NCI-H345 treated with DMSO at 0.1 percent for 48 hours (cell line): ENCODE results near the gene PLA2G3.
"Not testable (repeated sequence)": the region's sequence is repeated elsewhere in the genome, so short reads cannot be mapped to it uniquely, and the experiment has no call there.

ENCODE experiments used
- DNase-seq: peaks from one replicate; lab custom pipeline; 2025; ENCODE audit not compliant: unreplicated experiment; lab: John Stamatoyannopoulos, UW

Gene PLA2G3

DNA sequence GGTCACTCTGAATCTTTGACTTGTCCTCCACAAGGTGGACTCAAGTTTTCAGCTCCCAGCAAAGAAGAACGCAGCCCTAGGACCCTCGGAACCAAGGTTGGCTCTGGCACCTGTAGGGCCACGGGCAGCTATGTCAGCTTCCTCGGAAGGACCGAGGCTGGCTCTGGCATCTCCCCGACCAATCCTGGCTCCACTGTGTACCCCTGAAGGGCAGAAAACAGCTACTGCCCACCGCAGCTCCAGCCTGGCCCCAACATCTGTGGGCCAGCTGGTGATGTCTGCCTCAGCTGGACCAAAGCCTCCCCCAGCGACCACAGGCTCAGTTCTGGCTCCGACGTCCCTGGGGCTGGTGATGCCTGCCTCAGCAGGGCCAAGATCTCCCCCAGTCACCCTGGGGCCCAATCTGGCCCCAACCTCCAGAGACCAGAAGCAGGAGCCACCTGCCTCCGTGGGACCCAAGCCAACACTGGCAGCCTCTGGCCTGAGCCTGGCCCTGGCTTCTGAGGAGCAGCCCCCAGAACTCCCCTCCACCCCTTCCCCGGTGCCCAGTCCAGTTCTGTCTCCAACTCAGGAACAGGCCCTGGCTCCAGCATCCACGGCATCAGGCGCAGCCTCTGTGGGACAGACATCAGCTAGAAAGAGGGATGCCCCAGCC lies 15.4 kb downstream of the PLA2G3 start:
- DNase-seq, result no peak

GRCh38 chr22:31124290-31124689 lies 16.0 kb downstream of the PLA2G3 start:
- DNase-seq, result no peak

DNA sequence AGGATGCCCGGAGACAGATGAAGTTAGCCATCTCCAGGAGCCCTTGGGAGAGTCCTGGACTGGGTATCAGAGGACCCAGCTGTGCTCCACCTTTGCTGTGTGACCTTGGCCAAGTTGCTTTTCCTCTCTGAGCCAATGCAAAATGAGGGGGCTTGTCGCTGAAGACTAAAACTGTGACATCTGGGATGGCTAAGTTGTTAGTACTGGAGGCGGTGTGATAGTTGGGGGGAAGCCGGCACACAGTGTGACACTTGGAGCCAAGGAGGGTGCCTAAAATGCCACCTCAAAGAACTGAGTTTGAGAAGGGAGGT lies 17.1 kb downstream of the PLA2G3 start:
- no peak for DNase-seq

DNA sequence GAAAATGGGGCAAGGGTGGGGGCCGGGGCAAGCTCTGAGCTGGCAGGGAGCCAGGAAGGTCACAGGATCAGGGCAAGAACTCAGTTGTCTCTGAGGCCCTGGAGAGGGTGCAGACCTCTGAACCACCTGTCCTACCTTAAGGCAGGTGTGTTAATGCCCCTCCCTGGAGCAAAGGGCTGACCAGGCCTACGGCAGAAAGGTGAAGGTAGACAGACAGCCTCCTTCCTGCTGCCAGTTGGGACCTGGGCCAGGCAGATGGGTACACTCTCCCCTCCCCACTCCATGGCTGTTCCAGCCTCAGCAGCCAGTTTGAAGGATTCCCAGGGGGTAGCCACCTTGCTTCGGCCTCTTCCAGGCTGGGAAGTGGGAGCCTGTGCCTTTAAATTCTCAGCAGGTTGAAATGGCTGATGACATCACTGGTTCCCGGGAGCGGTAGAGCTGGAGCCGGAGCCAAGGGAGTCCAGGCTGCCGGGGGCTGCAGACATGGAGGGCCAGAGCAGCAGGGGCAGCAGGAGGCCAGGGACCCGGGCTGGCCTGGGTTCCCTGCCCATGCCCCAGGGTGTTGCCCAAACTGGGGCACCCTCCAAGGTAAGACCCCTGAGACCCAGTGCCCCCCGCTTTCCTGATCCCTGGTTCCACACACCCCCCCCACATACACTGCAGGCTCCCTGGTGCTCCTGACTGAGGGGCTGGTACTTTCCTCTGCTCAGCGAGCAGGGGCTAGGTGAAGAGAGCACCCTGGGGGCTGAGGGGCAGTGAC lies 17.6 kb downstream of the PLA2G3 start, which contains the start of gene INPP5J:
INPP5J (plus strand) TSS at position 435 of the 760 bp plus-strand sequence; CDS start at position 484, 49 bp downstream.
- DNase-seq, result no peak

- DNase-seq, result no peak
Observed at GRCh38 chr22:31122196-31122531, 18.1 kb downstream of the PLA2G3 start.

- DNase-seq, result no peak
Observed at GRCh38 chr22:31121403-31121802, 18.9 kb downstream of the PLA2G3 start.

GRCh38 chr22:31120642-31121041 lies 19.7 kb downstream of the PLA2G3 start:
- DNase-seq, result no peak

DNA sequence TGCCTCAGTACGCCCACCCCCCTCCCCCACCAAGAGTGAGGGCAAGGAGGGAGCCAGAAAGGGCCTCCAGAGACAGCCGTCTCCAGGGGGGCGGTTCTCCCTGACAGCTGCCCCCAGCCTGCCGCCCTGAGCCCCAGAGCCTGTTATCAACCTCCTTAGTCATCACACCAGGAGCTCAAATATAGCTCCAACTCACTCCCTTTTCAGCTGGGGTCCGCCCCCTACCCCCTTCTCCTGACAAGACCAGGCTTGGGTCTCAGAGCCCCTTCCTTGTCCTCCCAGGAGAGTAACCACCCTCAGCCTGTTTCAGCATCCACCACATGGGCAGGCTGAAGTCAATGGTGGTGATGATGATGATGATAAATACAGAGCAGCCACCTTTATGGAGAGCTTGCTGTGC lies 20.1 kb downstream of the PLA2G3 start:
- DNase-seq, result no peak

DNA sequence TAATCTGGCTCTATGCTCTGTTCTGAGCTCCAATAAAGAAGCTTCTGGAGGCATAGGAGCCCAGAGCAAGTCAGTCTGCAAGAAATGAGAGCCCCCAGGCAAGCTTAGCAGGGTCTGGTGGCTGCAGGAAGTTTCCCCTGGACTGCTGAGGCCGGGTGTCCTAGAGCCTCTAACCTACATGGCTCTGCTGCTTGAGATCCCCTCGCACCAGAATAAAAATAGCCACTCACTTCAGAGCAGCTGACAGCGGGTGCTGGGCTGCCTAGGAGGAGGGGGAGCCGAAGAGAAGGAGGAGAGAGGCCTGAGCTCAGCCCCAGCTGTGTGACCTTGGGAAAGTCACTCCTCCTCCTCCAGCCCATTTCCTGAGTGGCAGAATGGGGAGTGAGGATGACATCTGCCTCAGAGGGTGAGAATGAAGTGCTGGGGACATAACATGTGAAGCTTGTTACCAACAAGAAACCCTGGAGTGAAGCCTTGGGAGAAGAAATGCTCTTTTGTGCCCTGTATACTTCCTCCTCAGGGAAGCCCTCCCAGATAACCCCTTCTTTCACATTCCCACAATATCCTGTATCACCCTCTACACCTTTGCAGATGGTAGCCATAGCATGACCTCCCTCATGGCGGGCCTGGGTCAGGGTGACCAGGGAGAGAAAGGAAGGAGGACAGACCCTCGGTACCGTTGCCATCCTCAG lies 21.1 kb downstream of the PLA2G3 start:
- no peak for DNase-seq

- no peak for DNase-seq
Observed at GRCh38 chr22:31118046-31118820, 22.1 kb downstream of the PLA2G3 start.

DNA sequence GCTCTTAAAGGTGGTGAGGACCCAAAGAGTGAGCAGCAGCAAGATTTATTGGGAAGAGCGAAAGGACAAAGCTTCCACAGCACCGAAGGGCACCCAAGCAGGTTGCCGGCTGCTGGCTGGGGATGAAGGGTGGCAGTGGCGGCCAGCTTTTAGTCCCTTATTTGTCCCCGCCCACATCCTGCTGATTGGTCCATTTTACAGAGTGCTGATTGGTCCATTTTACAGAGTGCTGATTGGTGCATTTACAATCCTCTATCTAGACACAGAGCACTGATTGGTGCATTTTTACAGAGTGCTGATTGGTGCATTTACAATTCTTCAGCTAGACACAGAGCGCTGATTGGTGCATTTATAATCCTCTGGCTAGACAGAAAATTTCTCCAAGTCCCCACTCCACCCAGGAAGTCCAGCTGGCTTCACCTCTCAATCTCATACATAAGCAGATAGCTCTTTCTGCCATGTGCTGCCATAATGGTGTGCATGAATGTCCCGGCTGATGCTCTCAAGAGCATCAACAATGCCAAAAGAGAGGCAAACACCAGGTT lies 27.7 kb downstream of the PLA2G3 start:
- DNase-seq, result not testable (repeated sequence)

- DNase-seq, result no peak
Observed at GRCh38 chr22:31107894-31108218, 32.5 kb downstream of the PLA2G3 start.

- peak; percentile 46 for DNase-seq
Observed at GRCh38 chr22:31107178-31107893, 33.0 kb downstream of the PLA2G3 start, which contains the start of gene SELENOM. SELENOM (minus strand) TSS chr22:31107568; CDS start chr22:31107505, 63 bp downstream.

DNA sequence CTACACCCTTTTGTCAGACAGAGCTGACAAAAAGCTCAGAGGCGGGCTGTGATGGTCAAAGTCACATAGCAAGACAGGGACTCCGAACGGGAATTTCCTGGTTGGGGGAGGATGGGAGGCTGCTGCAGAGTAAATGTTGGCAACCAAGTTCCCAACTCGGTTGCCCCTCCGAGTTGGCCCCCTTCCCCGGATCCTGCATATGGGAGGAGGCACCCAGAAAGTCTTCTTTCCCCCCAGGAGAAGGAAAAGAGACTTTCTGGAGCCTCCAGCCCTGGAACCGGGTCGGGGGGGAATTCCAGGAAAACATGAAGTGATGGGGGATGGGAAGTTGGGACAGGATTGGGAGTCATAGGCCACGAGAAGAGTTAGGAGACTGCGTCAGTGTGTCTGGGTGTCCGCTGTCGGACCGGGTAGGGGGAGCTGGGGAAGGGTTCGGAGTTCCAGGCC lies 33.6 kb downstream of the PLA2G3 start:
- DNase-seq, result no peak

- no peak for DNase-seq
Observed at GRCh38 chr22:31106001-31106571, 34.2 kb downstream of the PLA2G3 start.

DNA sequence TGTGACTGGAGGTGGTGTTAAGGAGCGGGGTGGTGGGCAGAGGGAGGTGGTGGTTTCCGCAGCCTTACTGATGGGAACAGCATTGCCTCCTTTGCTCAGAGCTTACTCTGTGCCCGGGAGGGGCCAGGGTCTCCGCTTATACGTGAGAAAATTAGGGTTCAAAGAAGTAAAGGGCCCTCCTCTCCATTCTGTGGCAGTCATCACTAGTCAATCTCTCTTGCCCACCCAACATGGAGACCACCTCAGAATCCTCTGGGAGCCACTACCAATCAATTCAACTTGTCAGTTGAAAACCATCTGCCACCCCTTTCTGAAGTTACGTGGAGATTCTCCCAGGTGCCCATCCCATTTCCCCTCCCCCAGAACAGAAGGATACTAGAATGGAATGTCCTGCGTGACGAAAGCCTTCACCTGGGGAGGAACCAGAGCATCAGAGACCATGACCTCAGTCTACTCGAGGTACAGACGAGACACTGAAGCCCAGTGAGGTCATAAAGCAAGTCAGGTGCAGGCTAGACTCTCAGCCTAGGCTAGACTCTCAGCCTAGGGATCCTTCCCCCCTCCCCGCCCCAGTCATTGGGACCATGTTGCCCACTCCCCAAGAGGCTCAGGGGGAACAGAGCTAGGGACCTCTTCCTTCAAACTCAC lies 34.9 kb downstream of the PLA2G3 start:
- DNase-seq, result no peak

- no peak for DNase-seq
Observed at GRCh38 chr22:31104869-31105268, 35.4 kb downstream of the PLA2G3 start.

- no peak for DNase-seq
Observed at GRCh38 chr22:31103899-31104694, 36.2 kb downstream of the PLA2G3 start.

DNA sequence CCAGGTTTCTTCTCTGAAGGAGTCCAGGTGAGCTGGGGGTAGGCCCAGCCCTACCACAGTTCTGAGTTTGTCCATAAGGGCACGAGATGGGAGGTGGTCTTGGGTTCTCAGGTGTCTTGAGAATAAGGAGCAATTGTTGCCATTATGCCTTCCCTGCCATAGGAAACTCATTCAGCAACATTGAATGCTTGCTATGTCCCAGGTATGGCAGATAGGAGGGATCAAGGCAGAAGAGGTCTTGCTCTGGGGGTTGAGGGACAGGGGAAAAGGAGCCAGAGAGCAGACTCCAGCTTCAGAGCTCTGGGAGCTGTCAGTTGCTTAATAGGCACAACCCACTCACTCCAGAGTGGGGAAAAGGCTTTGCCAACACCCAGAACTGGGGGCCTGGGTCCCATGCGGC lies 37.2 kb downstream of the PLA2G3 start:
- DNase-seq, result no peak
